Muscle layer of colon (tissue), 2 donors: ENCODE data around the gene C4A.
A peak's percentile ranks its signal among the peaks of the same experiment; 100 is the strongest.

Source experiments
- H3K27ac ChIP-seq: one replicate; pipeline ENCODE4 v1.7.0; 2013; ENCODE audit warnings: low read depth, mild to moderate bottlenecking, low read length, moderate library complexity
- H3K27me3 ChIP-seq, 2 donors: one replicate each; pipeline ENCODE4 v1.7.0; 2013; ENCODE audit warnings: low read length in 2 of 2, mild to moderate bottlenecking in 2 of 2; ENCODE audit not compliant: insufficient read depth in 2 of 2, control insufficient read depth in 1 of 2
- H3K36me3 ChIP-seq: one replicate; pipeline ENCODE4 v1.7.0; 2013; ENCODE audit warnings: mild to moderate bottlenecking, low read length; ENCODE audit not compliant: insufficient read depth
- H3K4me1 ChIP-seq: one replicate; pipeline ENCODE4 v1.7.0; 2013; ENCODE audit warnings: mild to moderate bottlenecking, low read length; ENCODE audit not compliant: insufficient read depth
- H3K4me3 ChIP-seq, 2 donors: one replicate each; pipeline ENCODE4 v1.7.0; 2013; ENCODE audit warnings: low read length in 2 of 2, low read depth in 1 of 2, mild to moderate bottlenecking in 1 of 2, moderate library complexity in 1 of 2
- H3K9ac ChIP-seq: one replicate; pipeline ENCODE4 v1.7.0; 2013; ENCODE audit warnings: low read length
- H3K9me3 ChIP-seq: one replicate; pipeline ENCODE4 v1.7.0; 2013; ENCODE audit warnings: mild to moderate bottlenecking, low read length
- donor health status: abdominal sarcoma.
- donor health status: Adenocarcinoma of cecum.

The C4A gene

GRCh38 chr6:31963921-31964320, 17.9 kb upstream of the C4A start:
- no peak overlapping the region for H3K4me3 ChIP-seq
- H3K4me1 ChIP-seq, result peaks cover 8% of the 10 kb centered on the region
- peaks cover 86% of the 10 kb centered on the region for H3K36me3 ChIP-seq
- no peaks in the 10 kb centered on the region for H3K27me3 ChIP-seq
- no peaks in the 10 kb centered on the region for H3K9me3 ChIP-seq
- H3K9ac ChIP-seq, result no peak overlapping the region
- no peak overlapping the region for H3K27ac ChIP-seq

GRCh38 chr6:31965700-31966099, 16.2 kb upstream of the C4A start:
- Histone ChIP-seq H3K27me3 (no peaks in the 10 kb centered on the region), H3K36me3 (peaks cover 96% of the 10 kb centered on the region), H3K4me1 (peaks cover under 1% of the 10 kb centered on the region), H3K9me3 (no peaks in the 10 kb centered on the region), H3K4me3 (no peak overlapping the region), H3K27ac (no peak overlapping the region), H3K9ac (no peak overlapping the region)

GRCh38 chr6:31966506-31966905, 15.4 kb upstream of the C4A start:
- no peaks in the 10 kb centered on the region for H3K27me3 ChIP-seq
- H3K36me3 ChIP-seq, result peaks cover 88% of the 10 kb centered on the region
- H3K27ac ChIP-seq, result no peak overlapping the region
- no peaks in the 10 kb centered on the region for H3K9me3 ChIP-seq
- H3K4me1 ChIP-seq, result peaks cover 8% of the 10 kb centered on the region
- no peak overlapping the region for H3K4me3 ChIP-seq
- no peak overlapping the region for H3K9ac ChIP-seq

- H3K27me3 ChIP-seq, result no peaks in the 10 kb centered on the region
- H3K9me3 ChIP-seq, result no peaks in the 10 kb centered on the region
- H3K9ac ChIP-seq, result no peak overlapping the region
- H3K27ac ChIP-seq, result no peak overlapping the region
- H3K4me1 ChIP-seq, result peaks cover 11% of the 10 kb centered on the region
- peaks cover 81% of the 10 kb centered on the region for H3K36me3 ChIP-seq
- no peak overlapping the region for H3K4me3 ChIP-seq
Observed at GRCh38 chr6:31966997-31967925, 14.6 kb upstream of the C4A start.

- Histone ChIP-seq H3K27ac (no peak overlapping the region), H3K4me1 (peaks cover 15% of the 10 kb centered on the region), H3K27me3 (no peaks in the 10 kb centered on the region), H3K4me3 (no peak overlapping the region), H3K9me3 (no peaks in the 10 kb centered on the region), H3K36me3 (peaks cover 74% of the 10 kb centered on the region), H3K9ac (no peak overlapping the region)
Observed at GRCh38 chr6:31967926-31968320, 13.9 kb upstream of the C4A start.

GRCh38 chr6:31968326-31968725, 13.5 kb upstream of the C4A start:
- Histone ChIP-seq H3K36me3 (peaks cover 70% of the 10 kb centered on the region), H3K9ac (no peak overlapping the region), H3K27me3 (no peaks in the 10 kb centered on the region), H3K4me3 (no peak overlapping the region), H3K4me1 (peaks cover 19% of the 10 kb centered on the region), H3K9me3 (no peaks in the 10 kb centered on the region), H3K27ac (no peak overlapping the region)

- peaks cover 63% of the 10 kb centered on the region for H3K36me3 ChIP-seq
- no peak overlapping the region for H3K27ac ChIP-seq
Observed at GRCh38 chr6:31968791-31969711, 12.8 kb upstream of the C4A start.

GRCh38 chr6:31969712-31970603, 11.9 kb upstream of the C4A start:
- Histone ChIP-seq H3K4me3 (no peak overlapping the region), H3K9ac (no peak overlapping the region), H3K27ac (peak overlapping the region; percentile 82), H3K36me3 (peaks cover 54% of the 10 kb centered on the region), H3K9me3 (no peaks in the 10 kb centered on the region), H3K27me3 (no peaks in the 10 kb centered on the region), H3K4me1 (peaks cover 25% of the 10 kb centered on the region)

More at GRCh38 chr6:31968791-31969711, 12.8 kb upstream of the C4A start:
- Histone ChIP-seq H3K9ac (no peak overlapping the region), H3K27me3 (no peaks in the 10 kb centered on the region), H3K4me3 (no peak overlapping the region), H3K4me1 (peaks cover 25% of the 10 kb centered on the region), H3K9me3 (no peaks in the 10 kb centered on the region)

- no peaks in the 10 kb centered on the region for H3K9me3 ChIP-seq
- peak overlapping the region; percentile 88 for H3K9ac ChIP-seq
- peak overlapping the region; percentile 82 for H3K27ac ChIP-seq
- H3K27me3 ChIP-seq, result no peaks in the 10 kb centered on the region
- peaks cover 25% of the 10 kb centered on the region for H3K4me1 ChIP-seq
- peak overlapping the region; percentile 14 to 72 for H3K4me3 ChIP-seq
- peaks cover 46% of the 10 kb centered on the region for H3K36me3 ChIP-seq
Observed at GRCh38 chr6:31970604-31971271, 11.1 kb upstream of the C4A start.

- Histone ChIP-seq H3K36me3 (peaks cover 39% of the 10 kb centered on the region), H3K4me1 (peaks cover 25% of the 10 kb centered on the region), H3K27ac (peak overlapping the region; percentile 82), H3K4me3 (peak overlapping the region; percentile 69 to 72), H3K9me3 (no peaks in the 10 kb centered on the region), H3K27me3 (no peaks in the 10 kb centered on the region), H3K9ac (peak overlapping the region; percentile 88)
Observed at GRCh38 chr6:31971279-31971992, 10.4 kb upstream of the C4A start.
